ENCODE results near the gene RAPSN.

DNA sequence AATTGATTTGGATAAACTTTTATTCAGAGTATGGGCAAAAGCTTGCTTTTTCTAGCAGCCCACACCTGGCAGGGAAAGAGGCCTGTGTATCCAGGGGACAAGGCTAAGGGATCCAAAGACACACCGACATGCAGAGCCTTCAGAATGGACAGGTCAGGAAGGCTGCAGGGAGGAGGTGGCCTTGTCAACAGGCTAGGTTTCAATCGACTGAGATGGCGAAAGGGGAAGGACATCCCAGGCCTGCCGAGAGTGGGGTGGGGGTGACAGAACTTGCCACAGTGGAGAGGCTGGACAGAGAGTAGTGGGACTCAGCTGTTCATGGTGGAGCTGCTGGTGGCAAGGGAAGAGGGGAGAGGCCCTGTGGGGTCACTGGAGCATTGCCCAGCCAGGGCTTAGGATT, 45.8 kb downstream of the RAPSN start:
- TF ChIP-seq, protein P1, sequence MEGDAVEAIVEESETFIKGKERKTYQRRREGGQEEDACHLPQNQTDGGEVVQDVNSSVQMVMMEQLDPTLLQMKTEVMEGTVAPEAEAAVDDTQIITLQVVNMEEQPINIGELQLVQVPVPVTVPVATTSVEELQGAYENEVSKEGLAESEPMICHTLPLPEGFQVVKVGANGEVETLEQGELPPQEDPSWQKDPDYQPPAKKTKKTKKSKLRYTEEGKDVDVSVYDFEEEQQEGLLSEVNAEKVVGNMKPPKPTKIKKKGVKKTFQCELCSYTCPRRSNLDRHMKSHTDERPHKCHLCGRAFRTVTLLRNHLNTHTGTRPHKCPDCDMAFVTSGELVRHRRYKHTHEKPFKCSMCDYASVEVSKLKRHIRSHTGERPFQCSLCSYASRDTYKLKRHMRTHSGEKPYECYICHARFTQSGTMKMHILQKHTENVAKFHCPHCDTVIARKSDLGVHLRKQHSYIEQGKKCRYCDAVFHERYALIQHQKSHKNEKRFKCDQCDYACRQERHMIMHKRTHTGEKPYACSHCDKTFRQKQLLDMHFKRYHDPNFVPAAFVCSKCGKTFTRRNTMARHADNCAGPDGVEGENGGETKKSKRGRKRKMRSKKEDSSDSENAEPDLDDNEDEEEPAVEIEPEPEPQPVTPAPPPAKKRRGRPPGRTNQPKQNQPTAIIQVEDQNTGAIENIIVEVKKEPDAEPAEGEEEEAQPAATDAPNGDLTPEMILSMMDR (IDR thresholded peaks at IDR 0.05): no peak
- no peak for TF ChIP-seq POLR2A (IDR thresholded peaks at IDR 0.05)
- TF ChIP-seq POLR2AphosphoS5 (IDR thresholded peaks at IDR 0.05): no peak
- no peak for TF ChIP-seq EP300 (IDR thresholded peaks at IDR 0.05)

Measured in upper lobe of left lung (tissue), 4 donors.